Pancreas (tissue), 10 donors: Measurements from ENCODE around the gene CX3CL1. TPM values are rescaled to one million over a fixed set of nuclear protein-coding genes. Genes with fewer than 3 reads are reported as not detected.
"Not testable (repeated sequence)": the region's sequence is repeated elsewhere in the genome, so short reads cannot be mapped to it uniquely, and the experiment has no call there.

Source experiments
- ATAC-seq, 4 donors: fragments of 200-7000 bp; cut with Tn5 transposase; one replicate each; pipeline versions ENCODE4 v1.8.0 to v1.9.1; 2020; ENCODE audit warnings: mild to moderate bottlenecking in 4 of 4, moderate library complexity in 4 of 4
- DNase-seq, 6 donors: peaks; one replicate each; pipeline ENCODE4 v3.0.0-alpha.2; 2020
- FAIRE-seq: peaks from 2 replicates; lab custom pipeline; 2012; peaks lifted over from hg19 to GRCh38; lab: Jason Lieb, UNC
- H3K27ac ChIP-seq, 4 donors: fragments of 200-600 bp; sonication (generic); 1 replicate in 3 of 4; 2 replicates in 1 of 4; pipeline versions ENCODE4 v1.5.0 to v1.8.0; 2020
- H3K27me3 ChIP-seq, 4 donors: fragments of 200-600 bp; one replicate each; pipeline ENCODE4 v1.8.0; 2021
- H3K36me3 ChIP-seq, 3 donors: fragments of 200-600 bp; sonication (generic) in 1 of 3; one replicate each; pipeline versions ENCODE4 v1.5.0 to v1.8.0; 2020 to 2021
- H3K4me1 ChIP-seq, 3 donors: fragments of 200-600 bp; one replicate each; pipeline ENCODE4 v1.8.0; 2021
- H3K4me3 ChIP-seq, 4 donors: fragments of 200-600 bp; sonication (generic) in 2 of 4; one replicate each; pipeline versions ENCODE4 v1.5.0 to v1.8.0; 2020 to 2021
- H3K9me3 ChIP-seq, 4 donors: fragments of 200-600 bp; one replicate each; pipeline ENCODE4 v1.8.0; 2021
- WGBS, 2 donors: extraction: QIAGEN DNeasy Blood & Tissue Kit; methylation state at CpG; one replicate each; pipeline ENCODE4 v1.1.7; 2013; 5-methylcytosine and 5-hydroxymethylcytosine counted together
- intact Hi-C, 3 donors: fragments of 100-400 bp; cut with DNase I; formaldehyde crosslinking; loops; one replicate each; pipeline versions ENCODE4 v1.11.1 to v1.14.2; 2022
- polyA plus RNA-seq, 2 donors: library from polyadenylated mRNA; stranded (reverse); fragments of 200-250 nt; gene quantifications; one replicate each; pipeline ENCODE4 v1.2.3, GENCODE V29; 2013
- total RNA-seq, 6 donors: library from RNA; stranded (reverse); fragmentation: NEBNext Ultra II Directional in 4 of 6; extraction: Animal tissue kit (Norgen Biotek cat#: 25700) in 4 of 6; gene quantifications; one replicate each; pipeline versions ENCODE4 v1.2.1 to v1.2.4, GENCODE V29; 2021 to 2023
- TF ChIP-seq, protein P1 (sequence below), 4 donors: fragments of 200-600 bp; sonication (generic) in 3 of 4; IDR thresholded peaks; one replicate each; pipeline versions ENCODE4 v1.5.0 to v1.8.0; 2021; ENCODE audit warnings: antibody characterized with exemption in 4 of 4
- donor health status: healthy with polysubstance abuse.
- donor health status: DM: no; HTN: no; CAD: no; lungs with moderate emphysema.
- donor health status: DM: no; HTN: no; CAD: no.
- donor health status: control.
- donor health status: control.
- donor health status: Bipolar disorder and iron deficiency.
- donor health status: DM: yes; HTN: yes; CAD: no.
- donor health status: DM: no; HTN: no; CAD: no.
- donor health status: DM: no; HTN: no; CAD: no.
- donor health status: DM: yes; HTN: yes; CAD: no.

Gene CX3CL1
- total and polyA plus RNA-seq, 8 donors = 4.6 to 21.3 (median 7.4) TPM

DNA sequence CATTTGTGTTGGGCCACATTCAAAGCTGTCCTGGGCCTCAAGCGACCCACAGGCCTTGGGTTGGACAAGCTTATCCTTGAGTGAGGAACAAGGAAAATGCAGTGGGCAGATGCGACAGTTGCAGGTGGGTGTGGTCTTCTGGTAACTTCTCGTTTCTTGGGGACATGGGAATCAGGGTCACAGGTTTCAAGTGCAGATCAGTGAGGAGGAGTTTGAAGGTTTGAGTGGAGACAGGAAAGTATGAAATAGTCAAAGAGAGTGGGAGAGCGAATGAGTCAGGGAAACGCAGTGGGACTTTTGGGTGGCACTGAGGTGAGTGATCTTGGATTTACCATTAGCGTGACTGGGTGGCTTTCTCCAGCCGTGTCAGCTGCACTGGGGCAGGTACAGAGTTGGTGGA lies 29.1 kb upstream of the CX3CL1 start:
- DNase-seq (no peak), FAIRE-seq (no peak), ATAC-seq (no peak)
- no peaks in the 10 kb centered on the region for H3K9me3 ChIP-seq
- intact Hi-C loops = no loop called here
- 86 to 93% methylated on average over 7 of the region's 7 CpGs for WGBS, 2 donors
- no peaks in the 10 kb centered on the region for H3K4me1 ChIP-seq
- no peak overlapping the region for H3K4me3 ChIP-seq
- no peaks in the 10 kb centered on the region for H3K36me3 ChIP-seq
- H3K27me3 ChIP-seq = no peaks in the 10 kb centered on the region
- TF ChIP-seq, protein P1, sequence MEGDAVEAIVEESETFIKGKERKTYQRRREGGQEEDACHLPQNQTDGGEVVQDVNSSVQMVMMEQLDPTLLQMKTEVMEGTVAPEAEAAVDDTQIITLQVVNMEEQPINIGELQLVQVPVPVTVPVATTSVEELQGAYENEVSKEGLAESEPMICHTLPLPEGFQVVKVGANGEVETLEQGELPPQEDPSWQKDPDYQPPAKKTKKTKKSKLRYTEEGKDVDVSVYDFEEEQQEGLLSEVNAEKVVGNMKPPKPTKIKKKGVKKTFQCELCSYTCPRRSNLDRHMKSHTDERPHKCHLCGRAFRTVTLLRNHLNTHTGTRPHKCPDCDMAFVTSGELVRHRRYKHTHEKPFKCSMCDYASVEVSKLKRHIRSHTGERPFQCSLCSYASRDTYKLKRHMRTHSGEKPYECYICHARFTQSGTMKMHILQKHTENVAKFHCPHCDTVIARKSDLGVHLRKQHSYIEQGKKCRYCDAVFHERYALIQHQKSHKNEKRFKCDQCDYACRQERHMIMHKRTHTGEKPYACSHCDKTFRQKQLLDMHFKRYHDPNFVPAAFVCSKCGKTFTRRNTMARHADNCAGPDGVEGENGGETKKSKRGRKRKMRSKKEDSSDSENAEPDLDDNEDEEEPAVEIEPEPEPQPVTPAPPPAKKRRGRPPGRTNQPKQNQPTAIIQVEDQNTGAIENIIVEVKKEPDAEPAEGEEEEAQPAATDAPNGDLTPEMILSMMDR (IDR thresholded peaks at IDR 0.05) = no peak
- H3K27ac ChIP-seq = no peak overlapping the region

DNA sequence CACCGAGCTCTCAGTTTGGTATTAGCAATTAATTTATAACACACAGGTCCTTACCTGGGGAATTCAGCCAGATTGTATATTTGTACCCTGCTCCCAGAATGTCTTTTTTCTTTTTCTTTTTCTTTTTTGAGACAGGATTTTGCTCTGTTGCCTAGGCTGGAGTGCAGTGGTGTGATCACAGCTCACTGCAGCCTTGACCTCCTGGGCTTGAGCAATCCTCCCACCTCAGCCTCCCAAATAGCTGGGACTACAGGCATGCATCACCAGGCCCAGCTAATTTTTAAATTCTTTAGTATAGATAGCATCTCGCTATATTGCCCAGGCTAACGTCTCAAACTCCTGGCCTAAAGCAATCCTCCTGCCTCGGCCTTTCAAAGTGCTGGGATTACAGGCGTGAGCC lies 28.2 kb upstream of the CX3CL1 start:
- H3K4me1 ChIP-seq, FAIRE-seq, H3K4me3 ChIP-seq, H3K27me3 ChIP-seq, H3K9me3 ChIP-seq, H3K36me3 ChIP-seq, ATAC-seq, intact Hi-C loops, DNase-seq, H3K27ac ChIP-seq: not testable (repeated sequence)
- WGBS, 2 donors = 92 to 94% methylated on average over 5 of the region's 5 CpGs

DNA sequence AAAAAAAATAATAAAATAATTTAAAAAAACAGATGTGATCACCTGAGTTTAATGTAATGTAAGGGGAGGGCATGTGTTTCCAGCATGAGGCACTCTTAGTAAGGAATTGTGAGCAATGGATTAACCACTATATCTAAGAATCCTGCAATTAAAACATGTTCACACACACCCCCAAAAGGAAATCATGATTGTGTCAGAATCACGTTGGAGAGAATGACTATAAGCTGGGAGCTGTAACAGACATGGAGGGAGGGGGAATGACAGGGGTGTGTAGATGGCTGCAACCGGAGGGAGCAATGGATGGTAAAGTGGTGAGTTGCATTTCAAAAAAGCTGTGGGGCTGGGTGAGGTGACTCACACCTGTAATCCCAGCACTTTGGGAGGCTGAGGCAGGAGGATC lies 27.3 kb upstream of the CX3CL1 start:
- WGBS, 2 donors = 63 to 65% methylated on average over 2 of the region's 2 CpGs
- no peak for FAIRE-seq
- no peak for ATAC-seq
- Histone ChIP-seq H3K36me3 (no peaks in the 10 kb centered on the region), H3K4me3 (no peak overlapping the region), H3K27me3 (no peaks in the 10 kb centered on the region), H3K4me1 (no peaks in the 10 kb centered on the region), H3K9me3 (no peaks in the 10 kb centered on the region), H3K27ac (no peak overlapping the region)
- intact Hi-C loops = no loop called here
- TF ChIP-seq, protein P1 (IDR thresholded peaks at IDR 0.05) = no peak
- no peak for DNase-seq

DNA sequence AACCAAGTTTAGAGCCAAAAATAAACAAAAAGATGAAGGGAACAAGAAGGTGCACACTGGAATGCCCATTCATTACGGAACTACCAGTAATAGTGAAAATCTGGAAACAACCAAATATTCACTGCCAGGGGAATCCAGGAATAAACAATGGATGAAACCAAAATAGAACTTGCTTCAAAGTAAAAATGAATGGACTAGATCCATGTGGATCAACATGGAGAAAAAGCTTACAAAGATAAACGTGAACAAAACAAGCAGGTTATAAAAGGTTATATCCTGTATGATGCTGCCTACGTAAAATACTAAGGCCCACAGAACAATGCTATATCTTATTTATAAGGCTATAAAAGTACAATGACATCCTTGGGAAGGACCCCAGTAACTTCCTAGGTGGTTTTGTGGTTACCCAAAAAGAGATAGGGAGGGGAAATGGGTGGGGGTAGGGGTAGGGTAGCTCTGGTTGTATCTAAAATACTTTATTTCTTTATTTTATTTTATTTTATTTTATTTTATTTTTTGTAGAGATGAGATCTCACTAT lies 26.6 kb upstream of the CX3CL1 start:
- WGBS, 2 donors = 74 to 80% methylated on average over 3 of the region's 3 CpGs

DNA sequence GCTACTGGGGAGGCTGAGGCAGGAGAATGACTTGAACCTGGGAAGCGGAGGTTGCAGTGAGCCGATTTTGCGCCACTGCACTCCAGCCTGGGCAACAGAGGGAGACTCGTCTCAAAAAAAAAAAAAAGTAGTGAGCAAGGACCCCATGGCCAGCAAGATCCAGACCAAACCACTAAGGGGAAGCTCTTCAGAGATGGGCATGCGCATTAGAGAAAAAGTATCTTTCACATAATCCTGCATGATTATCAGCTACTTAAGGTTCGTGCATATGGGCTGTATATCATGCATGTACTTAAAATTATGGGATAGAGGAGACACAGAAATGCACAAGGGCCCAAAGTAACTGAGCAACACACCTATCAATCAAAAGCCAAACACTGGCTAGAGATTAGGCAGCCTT lies 24.4 kb upstream of the CX3CL1 start:
- Histone ChIP-seq H3K9me3 (no peaks in the 10 kb centered on the region), H3K4me1 (no peaks in the 10 kb centered on the region), H3K4me3 (no peak overlapping the region), H3K36me3 (no peaks in the 10 kb centered on the region), H3K27ac (no peak overlapping the region), H3K27me3 (no peaks in the 10 kb centered on the region)
- 77 to 85% methylated on average over 6 of the region's 6 CpGs for WGBS, 2 donors
- TF ChIP-seq, protein P1 (IDR thresholded peaks at IDR 0.05) = no peak
- intact Hi-C loops = no loop called here
- FAIRE-seq = no peak
- no peak for ATAC-seq
- DNase-seq = no peak

More for the DNA sequence above, 26.6 kb upstream of the CX3CL1 start:
- intact Hi-C loops = no loop called here
- FAIRE-seq (no peak), ATAC-seq (no peak), DNase-seq (no peak)
- Histone ChIP-seq H3K36me3 (no peaks in the 10 kb centered on the region), H3K9me3 (no peaks in the 10 kb centered on the region), H3K27me3 (no peaks in the 10 kb centered on the region), H3K4me1 (no peaks in the 10 kb centered on the region), H3K4me3 (no peak overlapping the region), H3K27ac (no peak overlapping the region)
- TF ChIP-seq, protein P1 (IDR thresholded peaks at IDR 0.05) = no peak
